Measurements from ENCODE around the gene SLC25A34. TPM values are rescaled to one million over a fixed set of nuclear protein-coding genes. Genes with fewer than 3 reads are reported as not detected.
A peak's percentile ranks its signal among the peaks of the same experiment; 100 is the strongest.

Gene SLC25A34
- total and polyA plus RNA-seq, 2 of the 13 experiments (the other 11 are each of a cell fraction or from before 2014, with no cell fraction given), result 0.13 to 0.18 TPM

DNA sequence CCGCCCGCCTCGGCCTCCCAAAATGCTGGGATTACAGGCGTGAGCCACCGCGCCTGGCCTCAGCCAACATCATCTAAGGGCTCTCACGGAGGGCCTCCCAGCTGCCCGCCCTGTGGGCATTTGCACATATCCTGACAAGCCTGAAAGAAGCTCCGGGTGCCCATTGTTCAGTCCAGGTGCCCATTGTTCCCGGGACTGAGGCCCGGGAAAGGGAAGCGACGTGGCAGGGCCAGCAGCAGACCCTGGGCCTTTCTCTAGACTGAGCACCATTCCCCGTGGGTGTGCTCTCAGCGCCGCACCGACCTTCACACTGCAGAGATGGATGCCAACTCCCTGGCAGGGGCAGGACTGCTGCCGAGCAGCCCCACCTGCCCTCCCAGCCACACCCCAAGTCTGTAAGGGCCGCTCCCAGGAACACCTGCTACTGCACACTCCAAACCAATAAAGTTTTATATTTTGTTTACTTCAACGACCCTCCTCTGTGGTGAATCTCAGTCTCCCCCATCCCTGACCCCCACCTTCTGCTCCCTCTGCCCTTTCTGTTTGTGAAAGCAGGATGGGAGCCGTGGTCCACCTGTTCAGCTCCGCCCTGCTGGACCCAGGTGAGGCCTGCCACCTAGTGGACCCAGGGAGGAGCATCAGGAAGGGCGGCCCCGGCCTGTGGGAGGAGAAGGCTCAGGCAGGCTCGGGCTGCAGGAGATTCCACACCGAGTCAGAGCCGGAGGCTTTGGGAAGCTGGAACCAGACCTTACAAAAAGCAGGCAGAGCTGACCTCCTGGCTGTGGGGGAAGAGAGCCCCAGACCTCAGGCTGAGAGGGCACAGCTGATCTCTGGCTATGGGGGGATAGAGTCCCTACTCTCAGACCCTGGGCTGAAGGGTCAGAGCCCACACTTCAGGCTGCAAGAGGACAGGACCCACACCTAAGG lies 5.1 kb downstream of the SLC25A34 start (continued):
- TF ChIP-seq RXRB (CRISPR knock-in tag; IDR thresholded peaks at IDR 0.05; ENCODE audit: borderline replicate concordance) (peak; percentile 49; the same call in 1 of the 2 replicates), HMG20A (CRISPR knock-in tag; IDR thresholded peaks at IDR 0.05; ENCODE audit: borderline replicate concordance) (no peak), ATAD3A (CRISPR knock-in tag; IDR thresholded peaks at IDR 0.05) (no peak), PRMT3 (CRISPR knock-in tag; IDR thresholded peaks at IDR 0.05; ENCODE audit: borderline replicate concordance, low read depth) (no peak), ZNF605 (CRISPR knock-in tag; IDR thresholded peaks at IDR 0.05) (no peak), EED (CRISPR knock-in tag; IDR thresholded peaks at IDR 0.05) (0 out of 2 replicates have a peak, but pooled peaks have one; percentile 22), ZNF569 (CRISPR knock-in tag; IDR thresholded peaks at IDR 0.05; ENCODE audit: borderline replicate concordance) (no peak), SCMH1 (CRISPR knock-in tag; IDR thresholded peaks at IDR 0.05; ENCODE audit: borderline replicate concordance) (no peak), SATB2 (CRISPR knock-in tag; IDR thresholded peaks at IDR 0.05) (no peak), NFIC (IDR thresholded peaks at IDR 0.05; ENCODE audit: low read length) (no peak), XRCC5 (optimal IDR thresholded peaks at IDR 0.05; ENCODE audit: low read length) (peak; percentile 96), ZNF766 (CRISPR knock-in tag; IDR thresholded peaks at IDR 0.05; ENCODE audit: borderline replicate concordance) (no peak), RCOR2 (CRISPR knock-in tag; IDR thresholded peaks at IDR 0.05) (no peak), KDM4B (CRISPR knock-in tag; IDR thresholded peaks at IDR 0.05) (peak; percentile 72; the same call in 1 of the 2 replicates), REPIN1 (CRISPR knock-in tag; IDR thresholded peaks at IDR 0.05; ENCODE audit: borderline replicate concordance, low read depth) (peak; percentile 43; the same call in 1 of the 2 replicates), MIER3 (CRISPR knock-in tag; IDR thresholded peaks at IDR 0.05; ENCODE audit: borderline replicate concordance) (0 out of 2 replicates have a peak, but pooled peaks have one; percentile 60)
- TF ChIP-seq, protein P1, sequence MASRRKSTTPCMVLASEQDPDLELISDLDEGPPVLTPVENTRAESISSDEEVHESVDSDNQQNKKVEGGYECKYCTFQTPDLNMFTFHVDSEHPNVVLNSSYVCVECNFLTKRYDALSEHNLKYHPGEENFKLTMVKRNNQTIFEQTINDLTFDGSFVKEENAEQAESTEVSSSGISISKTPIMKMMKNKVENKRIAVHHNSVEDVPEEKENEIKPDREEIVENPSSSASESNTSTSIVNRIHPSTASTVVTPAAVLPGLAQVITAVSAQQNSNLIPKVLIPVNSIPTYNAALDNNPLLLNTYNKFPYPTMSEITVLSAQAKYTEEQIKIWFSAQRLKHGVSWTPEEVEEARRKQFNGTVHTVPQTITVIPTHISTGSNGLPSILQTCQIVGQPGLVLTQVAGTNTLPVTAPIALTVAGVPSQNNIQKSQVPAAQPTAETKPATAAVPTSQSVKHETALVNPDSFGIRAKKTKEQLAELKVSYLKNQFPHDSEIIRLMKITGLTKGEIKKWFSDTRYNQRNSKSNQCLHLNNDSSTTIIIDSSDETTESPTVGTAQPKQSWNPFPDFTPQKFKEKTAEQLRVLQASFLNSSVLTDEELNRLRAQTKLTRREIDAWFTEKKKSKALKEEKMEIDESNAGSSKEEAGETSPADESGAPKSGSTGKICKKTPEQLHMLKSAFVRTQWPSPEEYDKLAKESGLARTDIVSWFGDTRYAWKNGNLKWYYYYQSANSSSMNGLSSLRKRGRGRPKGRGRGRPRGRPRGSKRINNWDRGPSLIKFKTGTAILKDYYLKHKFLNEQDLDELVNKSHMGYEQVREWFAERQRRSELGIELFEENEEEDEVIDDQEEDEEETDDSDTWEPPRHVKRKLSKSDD (CRISPR knock-in tag; IDR thresholded peaks at IDR 0.05; ENCODE audit: low read depth), result no peak
- TF ChIP-seq, protein P2, sequence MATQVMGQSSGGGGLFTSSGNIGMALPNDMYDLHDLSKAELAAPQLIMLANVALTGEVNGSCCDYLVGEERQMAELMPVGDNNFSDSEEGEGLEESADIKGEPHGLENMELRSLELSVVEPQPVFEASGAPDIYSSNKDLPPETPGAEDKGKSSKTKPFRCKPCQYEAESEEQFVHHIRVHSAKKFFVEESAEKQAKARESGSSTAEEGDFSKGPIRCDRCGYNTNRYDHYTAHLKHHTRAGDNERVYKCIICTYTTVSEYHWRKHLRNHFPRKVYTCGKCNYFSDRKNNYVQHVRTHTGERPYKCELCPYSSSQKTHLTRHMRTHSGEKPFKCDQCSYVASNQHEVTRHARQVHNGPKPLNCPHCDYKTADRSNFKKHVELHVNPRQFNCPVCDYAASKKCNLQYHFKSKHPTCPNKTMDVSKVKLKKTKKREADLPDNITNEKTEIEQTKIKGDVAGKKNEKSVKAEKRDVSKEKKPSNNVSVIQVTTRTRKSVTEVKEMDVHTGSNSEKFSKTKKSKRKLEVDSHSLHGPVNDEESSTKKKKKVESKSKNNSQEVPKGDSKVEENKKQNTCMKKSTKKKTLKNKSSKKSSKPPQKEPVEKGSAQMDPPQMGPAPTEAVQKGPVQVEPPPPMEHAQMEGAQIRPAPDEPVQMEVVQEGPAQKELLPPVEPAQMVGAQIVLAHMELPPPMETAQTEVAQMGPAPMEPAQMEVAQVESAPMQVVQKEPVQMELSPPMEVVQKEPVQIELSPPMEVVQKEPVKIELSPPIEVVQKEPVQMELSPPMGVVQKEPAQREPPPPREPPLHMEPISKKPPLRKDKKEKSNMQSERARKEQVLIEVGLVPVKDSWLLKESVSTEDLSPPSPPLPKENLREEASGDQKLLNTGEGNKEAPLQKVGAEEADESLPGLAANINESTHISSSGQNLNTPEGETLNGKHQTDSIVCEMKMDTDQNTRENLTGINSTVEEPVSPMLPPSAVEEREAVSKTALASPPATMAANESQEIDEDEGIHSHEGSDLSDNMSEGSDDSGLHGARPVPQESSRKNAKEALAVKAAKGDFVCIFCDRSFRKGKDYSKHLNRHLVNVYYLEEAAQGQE (IDR thresholded peaks at IDR 0.05; ENCODE audit: borderline replicate concordance in 1 of 2, low read depth in 1 of 2, low read length in 2 of 2), result no peak
- TF ChIP-seq, protein P3, sequence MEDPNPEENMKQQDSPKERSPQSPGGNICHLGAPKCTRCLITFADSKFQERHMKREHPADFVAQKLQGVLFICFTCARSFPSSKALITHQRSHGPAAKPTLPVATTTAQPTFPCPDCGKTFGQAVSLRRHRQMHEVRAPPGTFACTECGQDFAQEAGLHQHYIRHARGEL (CRISPR knock-in tag; IDR thresholded peaks at IDR 0.05), result no peak
- TF ChIP-seq, protein P4, sequence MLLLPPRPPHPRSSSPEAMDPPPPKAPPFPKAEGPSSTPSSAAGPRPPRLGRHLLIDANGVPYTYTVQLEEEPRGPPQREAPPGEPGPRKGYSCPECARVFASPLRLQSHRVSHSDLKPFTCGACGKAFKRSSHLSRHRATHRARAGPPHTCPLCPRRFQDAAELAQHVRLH (CRISPR knock-in tag; IDR thresholded peaks at IDR 0.05; ENCODE audit: borderline replicate concordance, low read depth), result no peak; the same call in 1 of the 2 replicates
- TF ChIP-seq, protein P5, sequence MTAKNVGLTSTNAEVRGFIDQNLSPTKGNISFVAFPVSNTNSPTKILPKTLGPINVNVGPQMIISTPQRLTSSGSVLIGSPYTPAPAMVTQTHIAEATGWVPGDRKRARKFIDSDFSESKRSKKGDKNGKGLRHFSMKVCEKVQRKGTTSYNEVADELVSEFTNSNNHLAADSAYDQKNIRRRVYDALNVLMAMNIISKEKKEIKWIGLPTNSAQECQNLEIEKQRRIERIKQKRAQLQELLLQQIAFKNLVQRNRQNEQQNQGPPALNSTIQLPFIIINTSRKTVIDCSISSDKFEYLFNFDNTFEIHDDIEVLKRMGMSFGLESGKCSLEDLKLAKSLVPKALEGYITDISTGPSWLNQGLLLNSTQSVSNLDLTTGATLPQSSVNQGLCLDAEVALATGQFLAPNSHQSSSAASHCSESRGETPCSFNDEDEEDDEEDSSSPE (CRISPR knock-in tag; IDR thresholded peaks at IDR 0.05), result no peak
